Measurements from ENCODE around the gene WRAP73.
A peak's percentile ranks its signal among the peaks of the same experiment; 100 is the strongest.

The WRAP73 gene

GRCh38 chr1:3681231-3681897 is 31.5 kb upstream of the WRAP73 start:
- DNase-seq = no peak

- DNase-seq = no peak
These were observed 30.8 kb upstream of the WRAP73 start for GRCh38 chr1:3680488-3681230.

- DNase-seq = no peak
These were observed 30.0 kb upstream of the WRAP73 start for GRCh38 chr1:3679799-3680453.

- no peak for DNase-seq
These were observed 29.2 kb upstream of the WRAP73 start for GRCh38 chr1:3679098-3679555.

GRCh38 chr1:3678361-3679097 is 28.6 kb upstream of the WRAP73 start:
- no peak for DNase-seq

- no peak for DNase-seq
These were observed 27.6 kb upstream of the WRAP73 start for GRCh38 chr1:3677484-3677883.

- DNase-seq = no peak
These were observed 26.9 kb upstream of the WRAP73 start for GRCh38 chr1:3676581-3677470.

- no peak for DNase-seq
These were observed 25.5 kb upstream of the WRAP73 start for GRCh38 chr1:3675436-3675835.

GRCh38 chr1:3674100-3675094 is 24.5 kb upstream of the WRAP73 start:
- peak; percentile 14 for DNase-seq

GRCh38 chr1:3673381-3674099 is 23.6 kb upstream of the WRAP73 start:
- DNase-seq = no peak

- no peak for DNase-seq
These were observed 23.1 kb upstream of the WRAP73 start for GRCh38 chr1:3672971-3673361.

GRCh38 chr1:3672231-3672970 is 22.5 kb upstream of the WRAP73 start:
- DNase-seq = no peak

- no peak for DNase-seq
These were observed 21.7 kb upstream of the WRAP73 start for GRCh38 chr1:3671371-3672180.

- DNase-seq = no peak
These were observed 20.9 kb upstream of the WRAP73 start for GRCh38 chr1:3670823-3671265.

- no peak for DNase-seq
These were observed 20.1 kb upstream of the WRAP73 start for GRCh38 chr1:3669971-3670431.

GRCh38 chr1:3669421-3669821 is 19.5 kb upstream of the WRAP73 start:
- no peak for DNase-seq

GRCh38 chr1:3668585-3669300 is 18.8 kb upstream of the WRAP73 start:
- no peak for DNase-seq

GRCh38 chr1:3668148-3668547 is 18.2 kb upstream of the WRAP73 start:
- no peak for DNase-seq
